Stimulated activated CD4-positive, alpha-beta T cell treated with anti-CD3 and anti-CD28 coated beads, Interleukin-4, amount 100 ng/mL, for 1 hour (primary cell): ENCODE measurements around the gene C1orf146.
"Not testable (repeated sequence)": the region's sequence is repeated elsewhere in the genome, so short reads cannot be mapped to it uniquely, and the experiment has no call there.

Experiments used
- DNase-seq: peaks from one replicate; pipeline ENCODE4 v3.0.0-alpha.2; 2020

The C1orf146 gene

DNA sequence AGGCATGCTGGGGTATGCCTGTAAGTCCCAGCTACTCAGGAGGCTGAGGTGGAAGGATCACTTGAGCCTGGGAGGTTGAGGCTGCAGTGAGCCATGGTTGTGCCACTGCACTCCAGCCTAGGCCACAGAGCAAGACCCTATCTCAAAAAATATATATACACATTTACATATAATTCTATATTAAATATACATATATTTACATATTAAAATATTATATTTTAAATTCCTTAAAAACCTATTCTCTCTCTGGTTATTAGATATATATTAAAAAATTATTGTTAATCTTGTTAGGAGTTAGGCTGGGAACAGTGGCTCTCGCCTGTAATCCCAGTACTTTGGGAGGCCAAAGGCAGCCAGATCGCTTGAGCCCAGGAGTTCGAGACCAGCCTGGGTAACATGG, 58.4 kb downstream of the C1orf146 start:
- no peak for DNase-seq

- no peak for DNase-seq
Observed at GRCh38 chr1:92277105-92277723, 59.5 kb downstream of the C1orf146 start.

DNA sequence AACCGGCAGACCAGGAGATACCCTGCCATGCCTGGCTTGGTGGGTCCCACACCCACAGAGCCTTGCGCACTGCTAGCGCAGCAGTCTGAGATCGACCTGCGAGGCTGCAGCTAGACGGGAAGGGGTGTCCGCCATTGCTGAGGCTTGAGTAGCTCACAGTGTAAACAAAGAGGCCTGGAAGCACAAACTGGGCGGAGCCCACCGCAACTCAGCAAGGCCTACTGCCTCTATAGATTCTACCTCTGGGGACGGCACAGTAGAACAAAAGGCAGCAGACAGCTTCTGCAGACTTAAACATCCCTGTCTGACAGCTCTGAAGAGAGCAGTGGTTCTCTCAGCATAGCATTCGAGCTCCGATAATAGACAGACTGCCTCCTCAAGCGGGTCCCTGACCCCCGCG, 62.1 kb downstream of the C1orf146 start:
- not testable (repeated sequence) for DNase-seq

- not testable (repeated sequence) for DNase-seq
Observed at GRCh38 chr1:92281411-92281810, 63.7 kb downstream of the C1orf146 start.

- DNase-seq: no peak
Observed at GRCh38 chr1:92291372-92291999, 73.8 kb downstream of the C1orf146 start.
